Testis (tissue), 2 donors: ENCODE results near the gene SLC17A6.

Experiments used
- POLR2A ChIP-seq: fragments of 450-650 bp; IDR thresholded peaks from one replicate; pipeline ENCODE4 v1.6.1; 2017; ENCODE audit warnings: antibody characterized with exemption, mild to moderate bottlenecking, moderate library complexity
- TF ChIP-seq, protein P1 (sequence below), 3 experiments: fragments of 450-650 bp in 2 of 3; fragments of 200-600 bp in 1 of 3; sonication (generic) in 1 of 3; IDR thresholded peaks; one replicate each; pipeline ENCODE4 v1.5.1; 2016 to 2019; ENCODE audit warnings: antibody characterized with exemption in 3 of 3, mild to moderate bottlenecking in 2 of 3, moderate library complexity in 1 of 3

DNA sequence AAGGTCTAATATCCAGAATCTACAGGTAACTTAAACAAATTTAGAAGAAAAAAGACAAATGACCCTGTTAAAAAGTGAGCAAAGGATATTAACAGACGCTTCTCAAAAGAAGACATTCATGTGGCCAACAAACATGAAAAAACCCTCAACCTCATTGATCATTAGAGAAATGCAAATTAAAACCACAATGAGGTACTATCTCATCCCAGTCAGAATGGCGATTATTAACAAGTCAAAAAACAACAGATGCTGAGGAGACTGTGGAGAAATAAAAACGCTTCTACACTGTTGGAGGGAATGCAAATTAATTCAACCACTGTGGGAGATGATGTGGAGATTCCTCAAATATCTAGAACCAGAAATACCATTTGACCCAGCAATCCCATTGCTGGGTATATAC lies 67.2 kb downstream of the SLC17A6 start:
- TF ChIP-seq, protein P1, sequence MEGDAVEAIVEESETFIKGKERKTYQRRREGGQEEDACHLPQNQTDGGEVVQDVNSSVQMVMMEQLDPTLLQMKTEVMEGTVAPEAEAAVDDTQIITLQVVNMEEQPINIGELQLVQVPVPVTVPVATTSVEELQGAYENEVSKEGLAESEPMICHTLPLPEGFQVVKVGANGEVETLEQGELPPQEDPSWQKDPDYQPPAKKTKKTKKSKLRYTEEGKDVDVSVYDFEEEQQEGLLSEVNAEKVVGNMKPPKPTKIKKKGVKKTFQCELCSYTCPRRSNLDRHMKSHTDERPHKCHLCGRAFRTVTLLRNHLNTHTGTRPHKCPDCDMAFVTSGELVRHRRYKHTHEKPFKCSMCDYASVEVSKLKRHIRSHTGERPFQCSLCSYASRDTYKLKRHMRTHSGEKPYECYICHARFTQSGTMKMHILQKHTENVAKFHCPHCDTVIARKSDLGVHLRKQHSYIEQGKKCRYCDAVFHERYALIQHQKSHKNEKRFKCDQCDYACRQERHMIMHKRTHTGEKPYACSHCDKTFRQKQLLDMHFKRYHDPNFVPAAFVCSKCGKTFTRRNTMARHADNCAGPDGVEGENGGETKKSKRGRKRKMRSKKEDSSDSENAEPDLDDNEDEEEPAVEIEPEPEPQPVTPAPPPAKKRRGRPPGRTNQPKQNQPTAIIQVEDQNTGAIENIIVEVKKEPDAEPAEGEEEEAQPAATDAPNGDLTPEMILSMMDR (IDR thresholded peaks at IDR 0.05): no peak
- no peak for TF ChIP-seq POLR2A
